Brain pericyte (primary cell): ENCODE measurements around the gene CCDC106.

Experiments used
- DNase-seq: peaks from one replicate; pipeline ENCODE4 v3.0.0-alpha.2; 2012; ENCODE audit warnings: low read depth, low spot score

CCDC106 gene

DNA sequence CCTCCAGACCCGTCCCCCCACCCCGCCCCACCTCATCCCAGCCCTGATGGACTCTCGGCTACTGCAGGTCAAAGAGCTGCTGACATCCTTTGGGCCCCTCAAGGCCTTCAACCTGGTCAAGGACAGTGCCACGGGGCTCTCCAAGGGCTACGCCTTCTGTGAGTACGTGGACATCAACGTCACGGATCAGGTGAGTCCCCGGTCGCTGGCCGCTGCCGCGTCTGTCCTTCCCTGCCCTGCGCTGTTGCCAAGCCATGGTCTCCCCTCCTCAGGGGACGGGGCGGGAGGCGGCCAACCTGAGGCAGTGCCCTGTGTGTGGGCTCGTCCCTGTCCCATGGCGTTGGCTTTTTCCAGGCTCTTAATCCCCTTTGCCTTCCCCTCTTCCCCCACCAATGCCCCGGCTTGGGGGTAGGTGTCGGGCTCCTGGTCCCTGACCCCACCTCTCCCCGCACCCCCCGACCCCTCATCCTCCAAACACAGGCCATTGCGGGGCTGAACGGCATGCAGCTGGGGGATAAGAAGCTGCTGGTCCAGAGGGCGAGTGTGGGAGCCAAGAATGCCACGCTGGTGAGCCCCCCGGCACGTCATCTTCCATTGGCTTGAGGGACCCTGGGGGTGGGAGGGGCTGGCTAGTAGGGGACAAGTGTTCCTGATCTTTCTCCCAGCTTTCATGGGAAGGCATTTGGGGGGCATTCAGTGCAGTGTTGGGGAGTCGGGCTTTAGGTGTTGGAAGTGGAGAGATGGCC, 20.8 kb downstream of the CCDC106 start:
- no peak for DNase-seq

- DNase-seq, result no peak
Observed at GRCh38 chr19:55669418-55670279, 21.6 kb downstream of the CCDC106 start.

GRCh38 chr19:55670280-55671053, 22.5 kb downstream of the CCDC106 start:
- no peak for DNase-seq

GRCh38 chr19:55671054-55671378, 23.0 kb downstream of the CCDC106 start:
- DNase-seq, result no peak

GRCh38 chr19:55672418-55672817, 24.4 kb downstream of the CCDC106 start:
- DNase-seq, result no peak

DNA sequence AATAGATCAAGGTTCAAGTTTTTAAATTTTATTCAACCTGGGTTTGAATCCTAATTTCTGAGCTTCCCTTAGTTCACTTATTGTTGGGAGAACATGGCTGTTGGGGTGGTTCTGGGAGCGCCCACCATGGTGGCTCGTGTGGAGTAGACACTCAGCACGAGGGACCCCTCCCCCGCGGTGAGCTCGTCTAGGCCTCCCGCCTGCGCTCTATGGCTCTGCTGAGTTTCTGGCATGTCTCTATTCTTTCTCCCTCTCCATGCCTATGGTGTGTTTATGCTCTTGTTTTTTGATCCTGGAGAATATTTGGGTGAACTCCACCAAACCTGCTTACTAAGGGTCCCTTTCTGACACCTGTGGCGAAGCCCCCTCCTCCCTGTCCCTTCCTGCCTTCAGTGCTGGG, 25.5 kb downstream of the CCDC106 start:
- no peak for DNase-seq

- DNase-seq, result no peak
Observed at GRCh38 chr19:55673889-55674288, 25.9 kb downstream of the CCDC106 start.

- DNase-seq, result no peak
Observed at GRCh38 chr19:55674459-55674840, 26.4 kb downstream of the CCDC106 start.

- peak; percentile 86 for DNase-seq
Observed at GRCh38 chr19:55674841-55675660, 27.0 kb downstream of the CCDC106 start, which contains the start of gene EPN1. TSS of gene EPN1 (plus strand) at chr19:55675226. CDS start at chr19:55678628, 3,402 bp downstream.

- DNase-seq, result no peak
Observed at GRCh38 chr19:55675661-55676354, 27.8 kb downstream of the CCDC106 start.

GRCh38 chr19:55676383-55676782, 28.4 kb downstream of the CCDC106 start:
- DNase-seq, result no peak

DNA sequence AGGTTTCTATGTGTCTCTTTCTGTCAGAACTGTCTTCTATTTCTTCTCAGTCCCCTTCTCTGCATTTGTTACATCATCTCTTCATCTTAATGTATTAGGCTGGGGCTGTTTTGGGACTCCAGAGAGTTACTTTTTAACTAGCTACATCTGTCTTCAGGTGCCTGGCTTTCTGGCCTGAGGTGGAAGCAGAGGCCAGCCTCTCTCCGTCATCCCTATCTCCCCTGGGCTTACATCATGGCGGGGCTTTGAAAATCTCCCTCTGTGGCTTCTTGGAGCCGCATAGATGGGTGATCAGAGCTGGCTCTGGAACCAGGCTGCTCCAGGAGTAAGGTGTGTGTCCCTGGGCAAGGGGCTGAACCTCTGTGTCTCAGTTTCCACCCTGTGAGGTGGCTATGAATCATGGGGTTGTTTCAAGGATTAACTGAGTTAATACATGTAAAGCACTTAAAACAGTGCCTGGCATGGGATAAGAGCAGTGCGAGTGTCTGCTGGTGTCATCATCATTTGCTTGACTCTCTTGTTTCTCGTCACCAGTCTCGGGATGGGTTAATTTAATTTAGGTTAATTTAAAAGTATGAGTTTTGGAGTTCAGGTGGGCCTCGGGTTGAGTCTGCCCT, 29.0 kb downstream of the CCDC106 start:
- no peak for DNase-seq

- no peak for DNase-seq
Observed at GRCh38 chr19:55677572-55678028, 29.6 kb downstream of the CCDC106 start.

- DNase-seq, result no peak
Observed at GRCh38 chr19:55678121-55678671, 30.2 kb downstream of the CCDC106 start.

DNA sequence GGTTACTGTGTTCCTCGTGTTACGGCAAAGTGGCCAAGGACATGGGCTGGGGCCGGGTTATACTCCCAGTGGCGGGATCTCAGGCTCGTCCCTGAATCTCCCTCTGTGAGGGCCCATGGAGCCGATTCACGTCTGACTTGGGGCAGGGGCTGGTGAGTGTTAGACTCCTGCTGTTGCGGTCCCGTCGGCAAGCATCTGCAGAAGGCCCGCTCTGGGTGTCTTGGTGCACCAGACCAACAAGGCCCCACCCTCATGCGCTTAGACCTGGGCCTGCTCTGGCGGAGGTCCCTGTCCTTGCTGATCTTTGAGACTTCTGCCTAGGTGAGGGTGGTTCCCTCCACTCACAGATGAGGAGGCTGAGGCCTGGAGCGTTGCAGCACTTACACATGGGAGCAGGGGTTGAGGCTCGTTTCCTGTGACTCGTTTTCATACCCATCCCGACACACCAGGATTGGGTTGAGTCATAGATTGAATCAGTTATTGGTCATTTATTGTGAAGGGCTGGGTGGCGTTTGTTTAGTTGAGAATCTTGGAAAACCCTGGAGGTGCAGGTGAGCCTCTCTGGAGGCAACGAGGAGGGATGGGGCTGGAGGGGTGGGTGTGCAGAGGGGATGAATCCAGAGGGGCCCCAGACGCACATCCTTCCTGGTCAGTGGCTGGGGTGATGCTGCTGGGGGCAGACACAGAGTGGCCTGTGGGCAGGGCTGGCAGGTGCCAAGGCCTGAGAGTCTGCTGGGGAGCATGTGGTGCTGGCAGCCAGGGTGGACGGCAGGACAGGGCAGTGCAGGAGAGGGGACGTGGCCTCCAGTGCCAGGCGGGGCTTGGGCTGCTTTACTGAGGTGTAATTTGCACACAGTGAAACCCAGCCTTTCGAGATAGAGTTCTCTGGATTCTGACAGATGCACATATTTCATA, 31.6 kb downstream of the CCDC106 start:
- no peak for DNase-seq

GRCh38 chr19:55680339-55681130, 32.5 kb downstream of the CCDC106 start:
- DNase-seq, result no peak

DNA sequence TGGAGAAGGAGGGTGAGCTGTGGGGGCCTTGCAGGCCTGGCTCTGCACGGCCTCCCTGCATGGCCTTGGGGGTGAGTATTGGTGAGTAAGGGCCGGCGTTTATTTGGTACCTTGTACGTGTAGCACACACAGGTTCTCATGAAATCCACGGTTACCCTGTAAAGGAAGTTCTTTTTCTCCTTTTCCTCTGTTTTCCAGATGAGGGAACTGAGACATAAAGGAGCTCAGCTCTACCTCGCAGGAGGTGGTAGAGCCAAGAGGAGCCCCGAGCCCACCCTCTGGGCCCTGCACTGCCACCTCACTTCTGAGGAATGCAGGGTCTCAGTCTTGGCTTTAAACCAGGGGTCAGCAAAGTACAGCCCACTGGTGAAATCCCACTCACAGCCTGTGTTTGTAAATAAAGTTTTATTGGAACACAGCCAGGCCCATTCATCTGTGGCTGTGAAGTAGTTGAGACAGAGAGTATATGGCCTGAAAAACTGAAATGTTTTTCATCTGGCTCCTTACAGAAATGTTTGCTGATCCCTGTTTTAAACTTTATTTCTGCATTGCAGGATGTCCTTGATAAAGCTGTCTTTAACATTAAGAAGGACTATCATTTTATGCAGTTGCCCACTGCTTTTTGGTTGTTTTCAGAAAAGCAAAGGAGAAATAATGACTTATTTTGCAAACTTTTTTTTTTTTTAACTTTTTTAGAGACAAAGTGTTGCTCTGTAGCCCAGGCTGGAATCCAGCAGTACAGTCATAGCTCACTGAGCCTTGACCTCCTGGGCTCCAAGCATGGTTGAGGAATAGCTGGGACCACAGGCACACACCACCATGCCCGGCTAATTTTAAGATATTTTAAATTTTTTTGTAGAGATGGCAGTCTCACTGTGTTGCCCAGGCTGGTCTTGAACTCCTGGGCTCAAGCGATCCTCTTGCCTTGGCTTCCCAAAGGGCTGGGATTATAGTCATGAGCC, 33.4 kb downstream of the CCDC106 start:
- no peak for DNase-seq
